PFSK-1 (cell line): ENCODE measurements around the gene MAPK8IP3. TPM values are rescaled to one million over a fixed set of nuclear protein-coding genes. Genes with fewer than 3 reads are reported as not detected.

Experiments
- FOXP2 ChIP-seq: optimal IDR thresholded peaks from 2 replicates; pipeline ENCODE3; 2011; ENCODE audit warnings: borderline replicate concordance, control low read depth, inconsistent platforms; ENCODE audit not compliant: insufficient read depth; ENCODE audit errors: extremely low read length, extremely low read depth
- POLR2AphosphoS5 ChIP-seq: IDR thresholded peaks from 2 replicates; pipeline ENCODE4 v1.6.1; 2012; ENCODE audit warnings: low read depth, mild to moderate bottlenecking, control low read depth, low read length, moderate library complexity
- SIN3A ChIP-seq: IDR thresholded peaks from 2 replicates; pipeline ENCODE4 v1.6.1; 2012; ENCODE audit warnings: mild to moderate bottlenecking, low read length, moderate library complexity, borderline replicate concordance; ENCODE audit not compliant: insufficient read depth
- TAF1 ChIP-seq: IDR thresholded peaks from 2 replicates; pipeline ENCODE4 v1.6.1; 2012; ENCODE audit warnings: low read length, control low read depth, borderline replicate concordance; ENCODE audit not compliant: insufficient read depth
- polyA plus RNA-seq: library from polyadenylated mRNA; unstranded; fragments of >200 nt; gene quantifications from one replicate; pipeline ENCODE4 v1.2.1, GENCODE V29; 2012; ENCODE audit warnings: low read depth, missing spikeins; ENCODE audit not compliant: insufficient read length
- TF ChIP-seq, protein P1 (sequence below), 2 experiments: IDR thresholded peaks; 2 replicates each; pipeline versions ENCODE4 v1.6.1 to v1.8.0; 2011 to 2012; ENCODE audit warnings: low read depth in 2 of 2, low read length in 2 of 2, control low read depth in 1 of 2, inconsistent platforms in 1 of 2, mild to moderate bottlenecking in 1 of 2, moderate library complexity in 1 of 2; ENCODE audit not compliant: insufficient read depth in 1 of 2

The MAPK8IP3 gene, protein sequence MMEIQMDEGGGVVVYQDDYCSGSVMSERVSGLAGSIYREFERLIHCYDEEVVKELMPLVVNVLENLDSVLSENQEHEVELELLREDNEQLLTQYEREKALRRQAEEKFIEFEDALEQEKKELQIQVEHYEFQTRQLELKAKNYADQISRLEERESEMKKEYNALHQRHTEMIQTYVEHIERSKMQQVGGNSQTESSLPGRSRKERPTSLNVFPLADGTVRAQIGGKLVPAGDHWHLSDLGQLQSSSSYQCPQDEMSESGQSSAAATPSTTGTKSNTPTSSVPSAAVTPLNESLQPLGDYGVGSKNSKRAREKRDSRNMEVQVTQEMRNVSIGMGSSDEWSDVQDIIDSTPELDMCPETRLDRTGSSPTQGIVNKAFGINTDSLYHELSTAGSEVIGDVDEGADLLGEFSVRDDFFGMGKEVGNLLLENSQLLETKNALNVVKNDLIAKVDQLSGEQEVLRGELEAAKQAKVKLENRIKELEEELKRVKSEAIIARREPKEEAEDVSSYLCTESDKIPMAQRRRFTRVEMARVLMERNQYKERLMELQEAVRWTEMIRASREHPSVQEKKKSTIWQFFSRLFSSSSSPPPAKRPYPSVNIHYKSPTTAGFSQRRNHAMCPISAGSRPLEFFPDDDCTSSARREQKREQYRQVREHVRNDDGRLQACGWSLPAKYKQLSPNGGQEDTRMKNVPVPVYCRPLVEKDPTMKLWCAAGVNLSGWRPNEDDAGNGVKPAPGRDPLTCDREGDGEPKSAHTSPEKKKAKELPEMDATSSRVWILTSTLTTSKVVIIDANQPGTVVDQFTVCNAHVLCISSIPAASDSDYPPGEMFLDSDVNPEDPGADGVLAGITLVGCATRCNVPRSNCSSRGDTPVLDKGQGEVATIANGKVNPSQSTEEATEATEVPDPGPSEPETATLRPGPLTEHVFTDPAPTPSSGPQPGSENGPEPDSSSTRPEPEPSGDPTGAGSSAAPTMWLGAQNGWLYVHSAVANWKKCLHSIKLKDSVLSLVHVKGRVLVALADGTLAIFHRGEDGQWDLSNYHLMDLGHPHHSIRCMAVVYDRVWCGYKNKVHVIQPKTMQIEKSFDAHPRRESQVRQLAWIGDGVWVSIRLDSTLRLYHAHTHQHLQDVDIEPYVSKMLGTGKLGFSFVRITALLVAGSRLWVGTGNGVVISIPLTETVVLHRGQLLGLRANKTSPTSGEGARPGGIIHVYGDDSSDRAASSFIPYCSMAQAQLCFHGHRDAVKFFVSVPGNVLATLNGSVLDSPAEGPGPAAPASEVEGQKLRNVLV (N-terminal part only)
- 154 TPM for polyA plus RNA-seq

DNA sequence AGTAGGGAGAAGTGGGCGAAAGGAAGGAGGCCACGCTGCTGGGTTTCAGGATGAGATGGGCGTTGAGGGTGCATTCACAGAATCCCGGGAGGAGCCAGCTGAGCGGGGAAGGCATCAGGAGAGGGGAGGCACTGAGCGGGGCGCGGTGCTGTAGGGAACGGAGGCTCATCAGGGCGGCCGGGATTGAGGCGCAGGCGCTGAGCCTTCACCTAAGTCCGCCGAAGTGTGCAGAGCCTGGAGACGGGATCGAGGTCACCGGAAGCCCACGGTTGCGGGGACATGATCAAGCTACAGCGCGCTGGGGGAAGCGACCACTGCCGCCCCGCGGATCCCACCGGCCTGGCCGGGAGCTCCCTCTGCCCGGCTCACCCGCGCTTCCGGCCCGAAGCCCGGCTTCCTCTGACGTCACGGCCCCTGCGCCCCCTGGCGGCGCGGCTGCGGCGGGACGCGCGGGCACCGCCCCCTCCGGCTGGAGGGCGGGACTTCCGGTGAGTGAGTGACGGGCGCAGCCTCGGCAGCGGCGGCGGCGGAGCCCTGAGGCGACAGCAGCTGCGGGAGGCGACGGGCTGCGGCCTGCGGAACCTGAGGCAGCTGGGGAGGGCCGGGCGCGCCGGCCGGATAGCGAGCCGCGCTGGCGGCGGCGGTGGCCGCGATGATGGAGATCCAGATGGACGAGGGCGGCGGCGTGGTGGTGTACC lies at the start of gene MAPK8IP3:
Gene MAPK8IP3 (plus strand): TSS at position 508 of the 698 bp plus-strand sequence. CDS start 145 bp downstream, at position 653.
- peak; percentile 91; the same call in 1 of the 2 replicates for TF ChIP-seq POLR2AphosphoS5
- TF ChIP-seq, protein P1, sequence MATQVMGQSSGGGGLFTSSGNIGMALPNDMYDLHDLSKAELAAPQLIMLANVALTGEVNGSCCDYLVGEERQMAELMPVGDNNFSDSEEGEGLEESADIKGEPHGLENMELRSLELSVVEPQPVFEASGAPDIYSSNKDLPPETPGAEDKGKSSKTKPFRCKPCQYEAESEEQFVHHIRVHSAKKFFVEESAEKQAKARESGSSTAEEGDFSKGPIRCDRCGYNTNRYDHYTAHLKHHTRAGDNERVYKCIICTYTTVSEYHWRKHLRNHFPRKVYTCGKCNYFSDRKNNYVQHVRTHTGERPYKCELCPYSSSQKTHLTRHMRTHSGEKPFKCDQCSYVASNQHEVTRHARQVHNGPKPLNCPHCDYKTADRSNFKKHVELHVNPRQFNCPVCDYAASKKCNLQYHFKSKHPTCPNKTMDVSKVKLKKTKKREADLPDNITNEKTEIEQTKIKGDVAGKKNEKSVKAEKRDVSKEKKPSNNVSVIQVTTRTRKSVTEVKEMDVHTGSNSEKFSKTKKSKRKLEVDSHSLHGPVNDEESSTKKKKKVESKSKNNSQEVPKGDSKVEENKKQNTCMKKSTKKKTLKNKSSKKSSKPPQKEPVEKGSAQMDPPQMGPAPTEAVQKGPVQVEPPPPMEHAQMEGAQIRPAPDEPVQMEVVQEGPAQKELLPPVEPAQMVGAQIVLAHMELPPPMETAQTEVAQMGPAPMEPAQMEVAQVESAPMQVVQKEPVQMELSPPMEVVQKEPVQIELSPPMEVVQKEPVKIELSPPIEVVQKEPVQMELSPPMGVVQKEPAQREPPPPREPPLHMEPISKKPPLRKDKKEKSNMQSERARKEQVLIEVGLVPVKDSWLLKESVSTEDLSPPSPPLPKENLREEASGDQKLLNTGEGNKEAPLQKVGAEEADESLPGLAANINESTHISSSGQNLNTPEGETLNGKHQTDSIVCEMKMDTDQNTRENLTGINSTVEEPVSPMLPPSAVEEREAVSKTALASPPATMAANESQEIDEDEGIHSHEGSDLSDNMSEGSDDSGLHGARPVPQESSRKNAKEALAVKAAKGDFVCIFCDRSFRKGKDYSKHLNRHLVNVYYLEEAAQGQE (IDR thresholded peaks at IDR 0.05; ENCODE audit: insufficient read depth in 1 of 2, low read depth in 2 of 2, low read length in 2 of 2) = 0 out of 4 replicates have a peak, but pooled peaks of 1 of the 2 experiments have one; percentile 16
- peak; percentile 86 for TF ChIP-seq TAF1
- 0 out of 2 replicates have a peak, but pooled peaks have one; percentile 45 for TF ChIP-seq SIN3A
- TF ChIP-seq FOXP2 = peak; percentile 80

DNA sequence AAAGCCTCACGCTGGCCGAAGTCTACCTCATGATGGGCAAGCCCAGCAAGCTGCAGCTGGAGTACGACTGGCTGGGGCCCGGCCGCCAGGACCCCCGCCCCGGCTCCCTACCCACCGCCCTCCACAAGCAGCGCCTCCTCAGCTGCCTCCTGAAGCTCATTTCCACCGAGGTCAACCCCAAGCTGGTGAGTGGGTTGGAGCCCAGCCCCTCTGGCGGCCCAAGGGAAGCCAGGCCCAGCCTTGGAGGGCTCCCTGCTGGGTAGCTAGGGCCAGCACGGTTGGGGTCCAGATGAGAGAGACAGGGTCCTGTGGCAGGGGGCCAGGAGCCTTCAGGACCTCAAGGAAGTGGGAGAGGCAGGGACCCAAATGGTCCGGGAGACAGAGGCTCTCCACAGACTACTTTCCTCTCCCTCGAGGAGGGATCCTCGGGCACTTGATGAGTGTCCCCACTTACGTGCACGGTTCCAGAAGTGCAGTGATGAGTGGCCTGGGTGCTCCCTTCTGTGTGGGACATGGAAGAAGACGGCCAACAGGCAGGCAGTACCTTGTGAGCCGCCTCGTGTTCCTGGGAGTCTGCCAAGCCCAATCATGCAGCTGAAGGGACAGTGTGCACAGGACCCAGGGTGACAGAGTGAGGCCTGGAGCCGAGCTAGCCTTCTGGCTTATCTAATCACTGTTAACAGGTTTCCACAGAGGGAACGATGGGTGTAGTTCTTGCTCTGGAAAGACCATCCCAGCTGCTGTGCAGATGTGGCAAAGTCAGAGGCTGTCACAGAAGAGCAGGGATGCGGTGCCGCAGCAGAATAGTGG lies 49.0 kb upstream of the MAPK8IP3 start:
- no peak for TF ChIP-seq SIN3A
- TF ChIP-seq, protein P1 (IDR thresholded peaks at IDR 0.05; ENCODE audit: insufficient read depth in 1 of 2, low read depth in 2 of 2, low read length in 2 of 2) = no peak
- no peak for TF ChIP-seq TAF1
- TF ChIP-seq FOXP2 = no peak
- TF ChIP-seq POLR2AphosphoS5 = no peak

DNA sequence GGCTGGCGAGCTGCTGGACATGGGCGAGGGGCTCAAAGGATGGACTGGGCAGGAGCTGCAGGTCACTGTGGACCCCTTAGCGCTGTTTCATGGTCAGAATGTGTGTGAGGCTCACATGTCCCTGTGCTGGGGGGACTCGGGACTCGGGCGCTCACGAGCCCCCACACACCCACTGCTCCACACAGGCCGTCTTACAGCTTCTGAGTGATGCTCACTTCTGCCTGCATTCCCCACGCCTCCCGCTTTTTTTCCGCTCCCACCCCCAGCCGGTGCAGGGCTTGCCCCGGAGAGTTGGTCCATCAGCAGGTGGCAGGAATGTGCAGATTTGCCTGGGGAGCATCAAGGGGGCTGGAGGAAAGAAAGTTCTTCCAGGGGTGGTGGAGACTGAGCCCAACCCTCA lies 48.2 kb upstream of the MAPK8IP3 start:
- TF ChIP-seq SIN3A (no peak), TAF1 (no peak), FOXP2 (no peak), POLR2AphosphoS5 (no peak)
- TF ChIP-seq, protein P1 (IDR thresholded peaks at IDR 0.05; ENCODE audit: insufficient read depth in 1 of 2, low read depth in 2 of 2, low read length in 2 of 2) = no peak
